Lower leg skin (tissue), 3 donors: ENCODE data around the gene KCNIP2.

Source experiments
- POLR2A ChIP-seq, 2 donors: fragments of 450-650 bp; IDR thresholded peaks; one replicate each; pipeline ENCODE4 v1.6.1; 2016 to 2017; ENCODE audit warnings: antibody characterized with exemption in 2 of 2, mild to moderate bottlenecking in 1 of 2, moderate library complexity in 1 of 2
- TF ChIP-seq, protein P1 (sequence below), 3 donors: fragments of 450-650 bp; IDR thresholded peaks; one replicate each; pipeline ENCODE4 v1.5.1; 2016; ENCODE audit warnings: antibody characterized with exemption in 3 of 3, mild to moderate bottlenecking in 3 of 3, moderate library complexity in 2 of 3

DNA sequence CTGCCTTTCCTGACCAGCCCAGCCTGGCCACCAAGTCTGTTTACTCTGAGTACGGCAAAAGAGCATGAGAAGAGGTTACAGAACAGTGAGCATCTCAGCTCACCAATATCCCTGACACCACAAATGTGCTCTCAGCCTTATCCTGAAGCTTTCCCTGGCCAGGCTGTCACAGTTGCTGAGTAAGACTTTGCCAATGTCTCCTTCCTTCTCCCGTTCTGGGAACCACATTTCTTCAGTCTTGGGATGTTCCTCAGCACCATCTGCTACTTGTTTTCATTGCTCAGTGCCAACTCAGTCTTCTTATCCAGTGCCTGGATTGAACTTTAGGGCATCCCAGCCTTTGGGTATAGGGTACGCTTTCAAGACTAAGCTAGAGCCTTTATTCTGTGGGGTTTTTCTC, 7.1 kb upstream of the KCNIP2 start:
- TF ChIP-seq POLR2A (IDR thresholded peaks at IDR 0.05) = no peak
- TF ChIP-seq, protein P1, sequence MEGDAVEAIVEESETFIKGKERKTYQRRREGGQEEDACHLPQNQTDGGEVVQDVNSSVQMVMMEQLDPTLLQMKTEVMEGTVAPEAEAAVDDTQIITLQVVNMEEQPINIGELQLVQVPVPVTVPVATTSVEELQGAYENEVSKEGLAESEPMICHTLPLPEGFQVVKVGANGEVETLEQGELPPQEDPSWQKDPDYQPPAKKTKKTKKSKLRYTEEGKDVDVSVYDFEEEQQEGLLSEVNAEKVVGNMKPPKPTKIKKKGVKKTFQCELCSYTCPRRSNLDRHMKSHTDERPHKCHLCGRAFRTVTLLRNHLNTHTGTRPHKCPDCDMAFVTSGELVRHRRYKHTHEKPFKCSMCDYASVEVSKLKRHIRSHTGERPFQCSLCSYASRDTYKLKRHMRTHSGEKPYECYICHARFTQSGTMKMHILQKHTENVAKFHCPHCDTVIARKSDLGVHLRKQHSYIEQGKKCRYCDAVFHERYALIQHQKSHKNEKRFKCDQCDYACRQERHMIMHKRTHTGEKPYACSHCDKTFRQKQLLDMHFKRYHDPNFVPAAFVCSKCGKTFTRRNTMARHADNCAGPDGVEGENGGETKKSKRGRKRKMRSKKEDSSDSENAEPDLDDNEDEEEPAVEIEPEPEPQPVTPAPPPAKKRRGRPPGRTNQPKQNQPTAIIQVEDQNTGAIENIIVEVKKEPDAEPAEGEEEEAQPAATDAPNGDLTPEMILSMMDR (IDR thresholded peaks at IDR 0.05) = no peak
